Measurements from ENCODE around the gene NTNG2. TPM values are rescaled to one million over a fixed set of nuclear protein-coding genes. Genes with fewer than 3 reads are reported as not detected.
"Not testable (repeated sequence)": the region's sequence is repeated elsewhere in the genome, so short reads cannot be mapped to it uniquely, and the experiment has no call there.

Gene NTNG2
- total RNA-seq, 1 experiment from 2014 or later = not detected

GRCh38 chr9:132266017-132266416 is 104.2 kb downstream of the NTNG2 start:
- Mint-ChIP-seq H3K9me3 (ENCODE audit: unreplicated experiment) (no peaks in the 10 kb centered on the region), H3K4me1 (ENCODE audit: insufficient read depth, unreplicated experiment) (no peaks in the 10 kb centered on the region), H3K36me3 (ENCODE audit: insufficient read depth, unreplicated experiment) (peaks cover 95% of the 10 kb centered on the region), H3K27ac (ENCODE audit: low read depth, unreplicated experiment) (no peak overlapping the region), H3K27me3 (ENCODE audit: insufficient read depth, unreplicated experiment) (no peaks in the 10 kb centered on the region), H3K4me3 (ENCODE audit: unreplicated experiment) (no peak overlapping the region)
- ChIA-PET POLR2A (no interaction called here), CTCF (interaction anchor here (0.7 to 2.0 kb wide), 2 partner anchors 11 to 30 kb away, joined by 3 to 7 read pairs; no protein-coding TSS in a partner anchor)
- BruUV-seq (replicated peaks) = no TSS peak
- TF ChIP-seq CTCF (IDR thresholded peaks at IDR 0.05; ENCODE audit: unreplicated experiment) = no peak
- no peak for DNase-seq (ENCODE audit: unreplicated experiment)
- intact Hi-C loops (cut with micrococcal nuclease) = no loop called here

GRCh38 chr9:132267660-132268059 is 105.8 kb downstream of the NTNG2 start:
- CTCF ChIA-PET = interaction anchor here (0.7 to 0.9 kb wide), 3 partner anchors 26 to 657 kb away, joined by 3 to 5 read pairs (median 3); no protein-coding TSS in a partner anchor
- POLR2A ChIA-PET = interaction anchor here (0.6 kb wide), 1 partner anchor 1142 kb away, joined by 3 read pairs; the partner anchor contains the start of gene NUP214
- no peaks in the 10 kb centered on the region for H3K4me1 Mint-ChIP-seq (ENCODE audit: insufficient read depth, unreplicated experiment)
- no peaks in the 10 kb centered on the region for H3K9me3 Mint-ChIP-seq (ENCODE audit: unreplicated experiment)
- BruUV-seq (replicated peaks) = no TSS peak
- no peak for DNase-seq (ENCODE audit: unreplicated experiment)
- no peak overlapping the region for H3K27ac Mint-ChIP-seq (ENCODE audit: low read depth, unreplicated experiment)
- H3K4me3 Mint-ChIP-seq (ENCODE audit: unreplicated experiment) = no peak overlapping the region
- no peak for TF ChIP-seq CTCF (IDR thresholded peaks at IDR 0.05; ENCODE audit: unreplicated experiment)
- no peaks in the 10 kb centered on the region for H3K27me3 Mint-ChIP-seq (ENCODE audit: insufficient read depth, unreplicated experiment)
- peaks cover 98% of the 10 kb centered on the region for H3K36me3 Mint-ChIP-seq (ENCODE audit: insufficient read depth, unreplicated experiment)
- intact Hi-C loops (cut with micrococcal nuclease) = no loop called here

- intact Hi-C loops (cut with micrococcal nuclease) = no loop called here
- peak; percentile 55 for DNase-seq (ENCODE audit: unreplicated experiment)
- Mint-ChIP-seq H3K4me3 (ENCODE audit: unreplicated experiment) (no peak overlapping the region), H3K27ac (ENCODE audit: low read depth, unreplicated experiment) (peak overlapping the region; percentile 49), H3K27me3 (ENCODE audit: insufficient read depth, unreplicated experiment) (no peaks in the 10 kb centered on the region), H3K4me1 (ENCODE audit: insufficient read depth, unreplicated experiment) (no peaks in the 10 kb centered on the region), H3K36me3 (ENCODE audit: insufficient read depth, unreplicated experiment) (peaks cover 100% of the 10 kb centered on the region), H3K9me3 (ENCODE audit: unreplicated experiment) (no peaks in the 10 kb centered on the region)
- CTCF ChIA-PET = interaction anchor here (0.7 to 3.5 kb wide), 13 partner anchors 9 to 517 kb away, joined by 3 to 37 read pairs (median 3); no protein-coding TSS in a partner anchor
- TF ChIP-seq CTCF (IDR thresholded peaks at IDR 0.05; ENCODE audit: unreplicated experiment) = peak; percentile 47
- POLR2A ChIA-PET = interaction anchor here (0.5 kb wide), 1 partner anchor 896 kb away, joined by 3 read pairs; no protein-coding TSS in a partner anchor
- BruUV-seq (replicated peaks) = no TSS peak
Measured at GRCh38 chr9:132268725-132269352, 107.0 kb downstream of the NTNG2 start.

- intact Hi-C loops (cut with micrococcal nuclease); H3K4me1 Mint-ChIP-seq (ENCODE audit: insufficient read depth, unreplicated experiment); H3K4me3 Mint-ChIP-seq (ENCODE audit: unreplicated experiment); H3K9me3 Mint-ChIP-seq (ENCODE audit: unreplicated experiment); H3K27me3 Mint-ChIP-seq (ENCODE audit: insufficient read depth, unreplicated experiment); BruUV-seq (replicated peaks); H3K27ac Mint-ChIP-seq (ENCODE audit: low read depth, unreplicated experiment): not testable (repeated sequence)
- H3K36me3 Mint-ChIP-seq (ENCODE audit: insufficient read depth, unreplicated experiment) = peaks cover 100% of the 10 kb centered on the region
- peak; percentile 65 for DNase-seq (ENCODE audit: unreplicated experiment)
- ChIA-PET CTCF (interaction anchor here (0.7 to 3.5 kb wide), 6 partner anchors 10 to 510 kb away, joined by 3 to 37 read pairs (median 3); no protein-coding TSS in a partner anchor), POLR2A (interaction anchor here (0.5 kb wide), 1 partner anchor 897 kb away, joined by 3 read pairs; no protein-coding TSS in a partner anchor)
Measured at GRCh38 chr9:132269704-132270516, 108.1 kb downstream of the NTNG2 start.
